Lower leg skin (tissue), 3 donors: Measurements from ENCODE around the gene TNFAIP2.

Experiments
- CTCF ChIP-seq, 3 donors: fragments of 450-650 bp; IDR thresholded peaks; one replicate each; pipeline ENCODE4 v1.5.1; 2016; ENCODE audit warnings: antibody characterized with exemption in 3 of 3, mild to moderate bottlenecking in 3 of 3, moderate library complexity in 2 of 3
- POLR2A ChIP-seq, 2 donors: fragments of 450-650 bp; IDR thresholded peaks; one replicate each; pipeline ENCODE4 v1.6.1; 2016 to 2017; ENCODE audit warnings: antibody characterized with exemption in 2 of 2, mild to moderate bottlenecking in 1 of 2, moderate library complexity in 1 of 2

- TF ChIP-seq POLR2A (IDR thresholded peaks at IDR 0.05) (no peak), CTCF (IDR thresholded peaks at IDR 0.05) (peak in 2 of 3 donors; percentile 9 to 98)
Measured at GRCh38 chr14:103104654-103105452, 18.4 kb upstream of the TNFAIP2 start.
